Activated CD4-positive, alpha-beta T cell treated with anti-CD3 and anti-CD28 coated beads for 24 hours (primary cell): Measurements from ENCODE around the gene MXRA8.

Source experiments
- DNase-seq, 2 donors: peaks; one replicate each; pipeline ENCODE4 v3.0.0-alpha.2; 2020; ENCODE audit warnings: low read depth in 2 of 2

Gene MXRA8

GRCh38 chr1:1307261-1307922 lies 51.0 kb downstream of the MXRA8 start:
- no peak for DNase-seq

DNA sequence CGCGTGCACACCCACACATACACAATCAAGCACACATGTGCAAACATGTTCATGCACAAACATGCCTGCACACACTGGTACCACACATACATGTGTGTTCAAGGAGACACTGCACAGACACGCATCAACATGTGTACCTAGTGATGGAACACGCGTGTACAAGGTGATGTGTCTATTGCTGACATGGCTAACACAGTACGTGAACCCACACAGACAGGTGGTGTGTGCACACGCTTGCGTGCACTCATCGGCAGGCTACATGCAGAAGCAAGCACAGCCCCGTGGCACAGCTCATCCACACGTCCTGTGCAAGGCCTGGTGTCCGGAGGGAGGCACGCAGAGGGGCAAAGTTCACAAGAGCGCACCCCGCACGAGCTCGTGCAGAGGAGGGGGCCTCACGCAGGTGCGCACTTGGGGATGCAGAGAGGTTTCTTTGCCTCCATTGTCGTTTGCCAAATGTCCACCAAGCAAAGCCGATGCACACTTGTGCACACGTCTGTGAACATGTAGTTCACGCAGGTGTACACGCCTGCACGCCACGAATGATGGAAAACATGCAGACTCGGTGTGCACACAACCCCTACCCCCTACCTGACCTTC lies 51.6 kb downstream of the MXRA8 start:
- DNase-seq: no peak

DNA sequence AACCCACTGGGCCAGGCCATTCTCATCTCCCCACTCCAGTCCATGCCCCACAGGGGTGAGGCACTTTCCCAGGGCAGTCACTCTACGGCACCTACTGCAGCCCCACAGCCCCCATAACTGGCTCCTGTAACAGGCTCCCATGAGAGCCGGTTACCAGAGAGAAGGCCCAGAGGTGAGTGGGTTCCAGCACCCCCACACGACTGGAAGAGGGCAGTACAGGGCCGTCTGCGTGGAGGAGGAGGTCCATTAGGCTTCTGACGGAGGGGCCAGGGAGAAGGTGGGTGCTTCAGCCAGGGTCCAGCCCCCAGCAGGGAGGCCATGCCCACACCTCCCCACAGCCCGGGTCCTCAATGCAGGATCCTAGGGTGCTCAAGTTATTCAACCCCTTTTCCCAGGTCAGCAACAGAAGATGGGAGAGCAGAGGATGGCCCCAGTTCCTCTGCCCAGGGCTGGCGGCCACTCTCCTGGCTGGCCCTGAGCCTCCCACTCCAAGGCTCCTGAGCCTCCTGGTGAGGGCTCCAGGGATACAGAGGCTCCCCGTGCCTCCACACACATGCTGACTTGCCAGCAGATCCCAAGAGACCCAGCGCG lies 52.2 kb downstream of the MXRA8 start:
- DNase-seq: no peak

- DNase-seq: peak in 1 of 2 donors; percentile 57
Measured at GRCh38 chr1:1305300-1306069, 52.9 kb downstream of the MXRA8 start.

GRCh38 chr1:1304331-1305299 lies 53.7 kb downstream of the MXRA8 start:
- no peak for DNase-seq

- DNase-seq: no peak
Measured at GRCh38 chr1:1303736-1304135, 54.6 kb downstream of the MXRA8 start.

GRCh38 chr1:1302951-1303509 lies 55.3 kb downstream of the MXRA8 start:
- no peak for DNase-seq
